Erythroblast (primary cell): ENCODE measurements around the gene CALR.
"Not testable (repeated sequence)": the region's sequence is repeated elsewhere in the genome, so short reads cannot be mapped to it uniquely, and the experiment has no call there.

ENCODE experiments used
- DNase-seq, 2 experiments: peaks; one replicate each; lab custom pipeline; 2025; lab: John Stamatoyannopoulos, UW
- GATA1 ChIP-seq: IDR thresholded peaks from 2 replicates; pipeline ENCODE4 v1.6.1; 2011; ENCODE audit warnings: low read depth, mild to moderate bottlenecking, control low read depth, low read length, moderate library complexity
- POLR2A ChIP-seq: IDR thresholded peaks from 2 replicates; pipeline ENCODE4 v1.6.1; 2011; ENCODE audit warnings: mild to moderate bottlenecking, low read length

CALR gene

DNA sequence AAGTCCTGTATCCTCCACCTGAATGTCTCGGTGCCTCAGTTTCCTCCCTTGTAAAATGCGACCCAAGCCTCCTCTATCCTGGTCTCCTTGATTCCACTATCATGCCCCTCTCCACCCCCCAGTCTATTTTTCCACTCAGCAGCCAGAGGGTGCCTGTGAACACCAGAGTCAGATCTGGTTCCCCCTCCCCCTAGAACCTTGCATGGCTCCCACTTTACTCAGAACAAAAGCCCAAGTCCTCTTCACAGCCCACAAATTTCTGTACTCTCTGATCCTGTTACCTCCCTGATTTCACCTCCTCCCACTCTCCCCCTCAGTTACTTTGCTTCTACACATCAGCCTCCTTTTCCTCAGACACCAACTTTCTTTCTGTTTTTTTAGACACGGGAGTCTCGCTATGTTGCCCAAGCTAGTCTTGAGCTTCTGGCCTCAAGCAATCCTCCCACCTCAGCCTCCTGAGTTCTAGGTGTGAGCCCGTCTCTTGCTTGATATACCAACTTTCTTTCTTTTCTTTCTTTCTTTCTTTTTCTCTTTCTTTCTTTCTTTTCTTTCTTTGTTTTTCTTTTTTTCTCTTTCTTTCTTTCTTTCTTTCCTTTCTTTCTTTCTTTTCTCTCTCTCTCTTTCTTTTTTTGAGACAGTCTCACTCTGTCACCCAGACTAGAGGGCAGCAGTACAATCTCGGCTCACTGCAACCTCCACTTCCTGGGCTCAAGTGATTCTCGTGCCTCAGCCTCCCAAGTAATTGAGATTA, 31.8 kb downstream of the CALR start:
- no peak for DNase-seq
- TF ChIP-seq POLR2A, result no peak
- TF ChIP-seq GATA1, result no peak

DNA sequence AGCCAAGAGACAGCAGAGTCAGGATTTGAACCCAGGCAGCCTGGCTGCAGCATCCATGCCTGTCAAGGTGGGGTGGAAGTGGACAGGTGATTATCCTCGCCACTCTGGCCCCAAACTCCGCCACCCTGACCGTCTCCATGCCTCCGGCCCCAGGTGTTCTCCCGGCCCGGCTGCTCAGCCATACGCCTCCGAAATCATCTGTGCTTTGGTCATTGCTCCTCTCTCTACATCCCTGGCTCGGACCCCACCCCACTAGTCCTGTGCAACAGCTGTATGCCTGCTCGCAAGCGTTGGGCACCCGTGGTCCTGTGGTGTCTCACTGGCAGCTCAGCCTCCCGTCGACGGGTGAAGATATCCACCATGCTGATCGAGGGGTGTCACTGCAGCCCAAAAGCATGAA, 34.8 kb downstream of the CALR start:
- TF ChIP-seq POLR2A (no peak), GATA1 (no peak)
- DNase-seq, result no peak

DNA sequence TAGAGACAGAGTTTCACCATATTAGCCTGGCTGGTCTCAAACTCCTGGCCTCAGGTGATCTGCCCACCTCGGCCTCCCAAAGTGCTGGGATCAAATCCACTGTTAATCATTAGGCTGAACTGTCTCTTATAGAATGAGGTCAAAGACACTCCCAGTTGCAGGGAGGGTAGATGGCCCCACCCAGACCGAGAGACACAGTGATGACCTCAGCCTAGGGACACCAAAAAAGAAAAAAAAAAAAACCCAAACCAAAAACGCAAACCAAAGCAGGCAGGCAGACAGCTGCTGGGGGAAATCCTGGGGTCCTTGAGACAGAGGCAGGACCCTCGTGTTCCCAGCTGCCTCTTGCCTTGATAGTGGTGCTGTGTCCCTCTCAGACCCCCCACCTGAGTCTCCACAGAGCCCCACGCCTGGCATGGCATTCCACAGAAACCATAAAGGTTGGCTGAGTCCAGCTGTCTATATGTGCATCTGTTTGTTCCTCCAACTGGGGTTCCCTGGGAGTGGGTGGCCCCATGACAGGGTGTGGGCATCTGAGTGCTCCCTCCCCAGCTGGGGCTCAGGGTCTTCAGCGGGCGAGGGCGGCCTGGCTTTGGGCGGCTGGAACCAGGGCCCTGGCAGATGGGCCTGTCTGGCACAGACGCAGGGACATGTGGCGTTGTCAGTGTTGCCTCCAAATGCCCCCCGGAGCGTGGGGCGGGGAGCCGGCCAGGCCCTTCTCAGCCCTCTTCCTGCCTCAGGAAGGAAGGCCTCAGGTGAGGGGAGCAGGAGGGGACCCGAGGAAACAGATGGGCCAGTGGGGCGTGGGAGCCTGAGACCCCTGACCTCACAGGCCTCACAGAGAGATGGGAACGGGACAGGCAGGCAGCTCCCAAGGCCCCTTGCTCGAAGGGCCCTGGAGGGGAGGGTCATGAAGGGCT, 36.2 kb downstream of the CALR start:
- no peak for TF ChIP-seq GATA1
- no peak for TF ChIP-seq POLR2A
- DNase-seq, result peak; percentile 74 to 83

DNA sequence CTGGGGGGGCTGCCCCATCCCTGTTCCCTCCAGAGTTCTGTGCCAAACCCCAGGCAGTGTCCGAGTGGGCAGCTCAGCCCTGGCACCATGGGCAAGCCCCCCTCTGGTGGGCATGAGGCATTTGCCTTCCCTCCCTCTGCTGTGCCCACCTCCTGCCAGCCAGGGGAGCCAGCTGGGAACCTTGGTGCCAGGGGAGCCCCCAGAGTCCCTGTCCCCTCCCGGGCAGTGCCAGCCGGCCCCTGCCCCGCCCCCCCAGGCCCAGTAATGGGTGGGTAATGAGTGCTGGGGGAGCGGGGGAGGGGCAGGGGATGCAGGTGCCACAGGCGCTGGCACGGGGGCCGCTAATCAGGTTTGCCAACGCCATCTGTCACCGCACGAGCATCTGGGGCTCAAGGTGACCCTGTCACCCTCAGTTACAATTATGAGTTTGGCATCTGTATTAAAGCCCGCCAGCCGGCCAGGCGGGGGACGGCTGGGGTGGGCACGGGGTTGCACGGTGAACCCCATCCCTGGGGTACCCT, 36.9 kb downstream of the CALR start:
- no peak for DNase-seq
- no peak for TF ChIP-seq GATA1

DNA sequence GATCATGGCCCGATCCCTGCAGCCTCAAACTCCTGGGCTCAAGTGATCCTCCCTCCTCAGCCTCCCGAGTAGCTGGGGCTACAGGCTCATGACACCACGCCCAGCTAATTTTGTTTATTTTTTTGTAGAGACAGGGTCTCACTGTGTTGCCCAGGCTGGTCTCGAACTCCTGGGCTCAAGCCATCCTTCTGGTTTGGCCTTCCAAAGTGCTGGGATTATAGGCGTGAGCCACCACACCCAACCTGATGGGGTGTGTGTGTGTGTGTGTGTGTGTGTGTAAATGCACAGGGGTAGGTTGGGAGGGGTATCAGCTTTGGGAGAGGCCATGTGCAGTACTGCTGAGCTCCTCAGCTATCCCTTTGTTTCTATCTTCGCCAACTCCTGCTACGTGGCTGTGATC, 37.7 kb downstream of the CALR start:
- DNase-seq, result not testable (repeated sequence)

DNA sequence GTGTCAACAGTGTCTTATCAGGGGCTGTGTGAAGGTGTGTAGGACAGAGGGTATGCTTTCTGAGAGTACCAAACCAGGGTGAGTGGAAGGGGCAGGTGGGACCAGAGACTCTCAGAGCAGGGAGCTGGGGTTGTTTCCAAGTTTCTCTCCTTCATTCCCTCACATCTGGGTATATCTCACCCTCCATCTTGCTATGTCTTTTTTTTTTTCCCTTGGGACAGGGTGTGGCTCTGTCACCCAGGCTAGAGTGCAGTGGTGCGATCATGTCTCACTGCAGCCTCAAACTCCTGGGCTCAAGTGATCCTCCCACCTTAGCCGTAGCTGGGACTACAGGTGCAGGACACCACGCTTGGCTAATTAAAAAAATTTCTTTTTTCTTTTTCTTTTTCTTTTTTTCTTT, 41.6 kb downstream of the CALR start:
- DNase-seq, result no peak
- TF ChIP-seq GATA1 (no peak), POLR2A (no peak)

DNA sequence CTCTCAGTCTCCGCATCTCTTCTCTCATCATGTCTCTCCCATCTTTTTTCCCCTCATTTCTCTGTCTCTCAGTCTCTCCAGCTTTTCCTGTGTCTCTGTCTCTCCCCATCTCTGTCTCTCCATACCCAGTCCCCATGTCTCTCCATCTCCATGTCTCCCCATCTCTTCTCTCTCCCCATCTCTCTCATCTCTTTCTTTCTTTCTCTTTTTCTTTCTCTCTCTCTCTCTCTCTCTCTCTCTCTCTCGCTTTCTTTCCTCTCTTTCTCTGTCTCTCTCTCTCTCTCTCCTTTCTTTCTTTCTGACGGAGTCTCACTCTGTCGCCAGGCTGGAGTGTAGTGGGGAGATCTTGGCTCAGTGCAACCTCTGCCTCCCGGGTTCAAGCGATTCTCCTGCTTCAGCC, 44.2 kb downstream of the CALR start:
- no peak for DNase-seq
- TF ChIP-seq POLR2A (no peak), GATA1 (no peak)

DNA sequence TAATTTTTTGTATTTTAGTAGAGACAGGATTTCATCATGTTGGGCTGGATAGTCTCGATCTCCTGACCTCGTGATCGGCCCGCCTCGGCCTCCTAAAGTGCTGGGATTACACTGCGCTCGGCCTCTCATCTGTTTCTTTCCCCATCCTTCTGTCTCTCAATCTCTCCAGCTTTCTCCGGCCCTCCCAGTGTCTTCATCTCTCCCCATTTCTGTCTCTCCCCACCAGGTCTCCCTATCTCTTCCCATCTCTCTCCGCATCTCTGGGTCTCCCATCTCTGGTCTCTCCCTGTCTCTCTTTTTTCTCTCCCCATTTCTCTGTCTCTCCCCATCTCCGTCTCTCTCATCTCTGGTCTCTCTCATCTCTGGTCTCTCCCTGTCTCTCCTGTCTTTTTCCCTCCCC, 44.7 kb downstream of the CALR start:
- DNase-seq, result no peak
- no peak for TF ChIP-seq POLR2A
- TF ChIP-seq GATA1, result no peak

DNA sequence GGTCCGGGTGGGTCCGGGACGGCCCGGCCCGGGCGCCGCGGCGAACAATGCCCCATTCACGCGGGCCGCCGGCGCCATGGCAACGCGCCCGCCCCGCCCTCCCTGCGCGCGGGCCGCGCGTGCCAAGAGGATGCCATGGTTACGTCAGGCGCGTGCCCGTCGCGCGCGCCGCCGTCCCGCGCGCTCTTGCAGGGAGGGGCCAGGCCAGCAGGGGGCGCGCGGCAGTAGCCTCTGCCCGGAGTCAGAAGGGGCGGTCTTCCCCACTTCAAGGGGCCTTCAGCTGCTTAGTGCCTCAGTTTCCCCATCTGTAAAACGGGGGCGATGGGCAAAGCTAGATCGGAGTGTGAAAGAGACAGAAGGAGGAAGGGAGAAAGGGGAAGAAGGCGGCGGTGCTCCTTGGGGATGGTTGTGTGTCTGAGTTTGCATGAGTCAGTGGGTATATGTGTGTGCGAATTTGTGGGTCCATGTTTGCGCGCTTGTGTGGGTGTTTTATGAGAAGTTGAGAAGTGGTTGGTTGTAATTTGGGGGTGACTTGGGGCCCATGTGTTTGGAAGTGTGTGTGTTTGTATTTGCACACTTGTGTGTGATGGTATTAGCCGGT, 45.2 kb downstream of the CALR start:
- DNase-seq, result peak; percentile 90 to 95
- TF ChIP-seq GATA1, result no peak
- no peak for TF ChIP-seq POLR2A

DNA sequence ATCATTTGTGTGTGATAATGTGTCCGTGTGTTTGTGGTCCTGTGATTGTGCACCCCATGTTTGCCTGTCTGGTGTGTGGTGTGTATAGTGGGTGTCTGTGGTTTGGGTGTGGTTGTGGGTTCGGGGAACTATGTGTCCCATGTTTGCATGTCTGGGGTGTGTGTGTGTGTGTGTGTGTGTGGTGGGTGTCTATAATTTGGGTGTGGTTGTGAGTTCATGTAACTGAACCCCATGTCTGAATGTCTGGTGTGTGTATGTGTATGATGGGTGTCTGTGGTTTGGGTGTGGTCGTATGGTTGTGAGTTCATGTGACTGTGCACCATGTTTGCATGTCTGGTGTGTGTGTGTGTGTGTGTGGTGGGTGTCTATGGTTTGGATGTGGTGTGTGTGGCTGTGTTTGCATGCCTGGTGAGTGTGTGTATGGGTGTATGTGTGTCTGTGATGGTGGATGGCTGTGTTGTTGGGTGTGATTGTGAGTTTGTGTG, 45.8 kb downstream of the CALR start:
- DNase-seq, result peak; percentile 51 to 66

DNA sequence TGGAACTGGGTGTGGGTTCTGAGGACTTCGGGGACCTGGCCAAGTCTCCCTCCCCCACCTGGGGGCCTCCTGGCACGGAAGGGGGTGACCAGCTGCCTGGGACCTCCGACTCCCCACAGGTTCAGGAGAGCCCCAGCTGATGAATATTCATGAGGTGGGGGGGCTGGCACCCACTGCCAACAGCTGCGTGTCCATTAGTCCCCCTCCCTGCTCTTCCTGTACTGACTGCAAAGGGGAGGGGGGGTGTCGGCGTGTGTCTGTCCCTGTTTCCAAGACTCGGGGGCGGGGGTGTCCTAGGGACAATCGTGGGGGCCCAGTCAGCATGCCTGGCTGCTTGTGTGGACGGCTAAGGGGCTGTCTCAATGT, 46.3 kb downstream of the CALR start:
- no peak for TF ChIP-seq POLR2A
- no peak for TF ChIP-seq GATA1
- no peak for DNase-seq

More for the DNA sequence above, 45.8 kb downstream of the CALR start:
- TF ChIP-seq POLR2A (no peak), GATA1 (no peak)

DNA sequence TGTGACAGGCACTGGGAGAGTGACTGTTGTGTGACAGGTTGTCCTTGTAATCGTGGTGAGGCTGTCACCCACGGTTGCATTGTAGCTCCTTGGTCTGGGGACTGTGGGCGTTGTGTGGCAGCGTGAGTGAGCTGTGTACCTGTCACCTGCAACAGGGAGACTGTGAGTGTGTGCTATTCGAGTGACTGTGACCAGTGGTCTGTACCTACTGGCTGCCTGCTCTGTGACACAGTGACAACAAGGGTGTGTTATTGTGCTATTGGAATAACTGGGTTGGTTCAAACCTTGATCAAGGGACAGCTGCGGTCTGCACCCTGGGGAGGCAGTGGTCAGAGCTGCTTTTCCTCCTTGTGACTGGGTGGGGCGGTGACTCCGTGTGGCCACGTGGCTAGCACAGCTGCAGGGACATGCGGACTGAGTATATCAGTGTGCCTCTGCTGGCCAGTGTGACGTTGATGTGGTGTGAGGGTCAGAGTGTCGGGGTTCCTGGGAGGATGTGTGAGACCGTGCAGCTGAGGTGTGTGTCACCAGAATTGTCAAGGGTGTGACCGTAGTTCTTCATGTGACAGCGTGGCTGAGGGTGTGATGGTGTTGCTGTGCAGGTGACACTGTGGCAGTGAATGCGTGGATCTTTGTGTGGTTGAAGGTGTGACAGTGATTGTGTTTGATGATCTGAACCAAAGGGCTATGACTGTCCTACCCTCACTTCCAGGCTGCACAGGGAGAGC, 46.8 kb downstream of the CALR start:
- peak; percentile 56 to 71 for DNase-seq
- TF ChIP-seq GATA1 (no peak), POLR2A (no peak)

DNA sequence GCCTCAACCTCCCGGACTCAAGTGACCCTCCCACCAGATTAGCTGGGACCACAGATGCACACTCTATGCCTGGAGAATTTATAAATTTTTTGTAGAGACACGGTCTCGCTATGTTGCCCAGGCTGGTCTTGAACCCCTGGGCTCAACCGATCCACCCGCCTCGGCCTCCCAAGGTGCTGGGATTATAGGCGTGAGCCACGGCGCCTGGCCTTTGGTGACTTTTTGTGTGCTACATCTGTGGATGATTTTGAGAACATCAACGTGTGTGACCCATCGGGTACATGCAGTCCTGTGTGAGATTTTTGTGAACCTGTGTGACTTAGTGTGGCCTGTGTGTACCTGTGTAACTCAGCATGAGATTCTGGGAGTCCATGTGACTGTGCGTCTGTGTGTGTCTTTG, 48.3 kb downstream of the CALR start:
- no peak for TF ChIP-seq POLR2A
- DNase-seq, result no peak
